Karpas-422 (cell line): ENCODE results near the gene PITPNC1. TPM values are rescaled to one million over a fixed set of nuclear protein-coding genes. Genes with fewer than 3 reads are reported as not detected.
A peak's percentile ranks its signal among the peaks of the same experiment; 100 is the strongest.
"Not testable (repeated sequence)": the region's sequence is repeated elsewhere in the genome, so short reads cannot be mapped to it uniquely, and the experiment has no call there.

Experiments used
- DNase-seq: peaks from one replicate; pipeline ENCODE4 v3.0.0-alpha.2; 2015
- H2AFZ ChIP-seq: fragments of 200-600 bp; sonication (generic); 2 replicates; pipeline ENCODE4 v1.6.1; 2014; ENCODE audit warnings: antibody characterized with exemption, low read length, mixed read lengths
- H3K27ac ChIP-seq: fragments of 200-600 bp; sonication (generic); 2 replicates; pipeline ENCODE4 v1.5.1; 2014; ENCODE audit warnings: mild to moderate bottlenecking, low read length, moderate library complexity
- H3K27me3 ChIP-seq: fragments of 200-600 bp; sonication (generic); 2 replicates; pipeline ENCODE4 v1.6.1; 2014; ENCODE audit warnings: low read length, mixed read lengths
- H3K36me3 ChIP-seq: fragments of 200-600 bp; sonication (generic); 2 replicates; pipeline ENCODE4 v1.6.1; 2014; ENCODE audit warnings: low read length, mixed read lengths; ENCODE audit not compliant: insufficient read depth
- H3K4me1 ChIP-seq: fragments of 200-600 bp; sonication (generic); 2 replicates; pipeline ENCODE4 v1.6.1; 2014; ENCODE audit warnings: mild to moderate bottlenecking, low read length, mixed read lengths
- H3K4me2 ChIP-seq: fragments of 200-600 bp; sonication (generic); 2 replicates; pipeline ENCODE4 v1.6.1; 2014; ENCODE audit warnings: low read length, low read depth, mild to moderate bottlenecking; ENCODE audit not compliant: poor library complexity, severe bottlenecking
- H3K4me3 ChIP-seq: fragments of 200-600 bp; sonication (generic); 2 replicates; pipeline ENCODE4 v1.5.1; 2014; ENCODE audit warnings: mild to moderate bottlenecking, antibody characterized with exemption, low read length, mixed read lengths
- H3K79me2 ChIP-seq: fragments of 200-600 bp; sonication (generic); 2 replicates; pipeline ENCODE4 v1.6.1; 2014; ENCODE audit warnings: mild to moderate bottlenecking, low read length, mixed read lengths
- H3K9ac ChIP-seq: fragments of 200-600 bp; sonication (generic); 2 replicates; pipeline ENCODE4 v1.6.0; 2014; ENCODE audit warnings: low read length
- H3K9me2 ChIP-seq: fragments of 200-600 bp; sonication (generic), shearing (Covaris generic); replicated peaks from 2 replicates; pipeline ENCODE4 v1.6.0; 2014; ENCODE audit warnings: mild to moderate bottlenecking, low read length, moderate library complexity; ENCODE audit not compliant: insufficient read depth
- H3K9me3 ChIP-seq: fragments of 300-700, 200-600 bp; sonication (generic); 2 replicates; pipeline ENCODE4 v1.6.1; 2014; ENCODE audit warnings: low read length, mixed read lengths
- H4K20me1 ChIP-seq: fragments of 200-600 bp; sonication (generic); 2 replicates; pipeline ENCODE4 v1.6.1; 2014; ENCODE audit warnings: mild to moderate bottlenecking, antibody characterized with exemption, low read length, low read depth; ENCODE audit not compliant: insufficient read depth
- total RNA-seq: library from RNA; depleted of rRNA; stranded (reverse); fragments of >200 nt; shearing (Covaris generic); gene quantifications from 2 replicates; pipeline ENCODE4 v1.2.3, GENCODE V29; 2014; ENCODE audit warnings: low replicate concordance

Gene PITPNC1
- total RNA-seq, 1 experiment from 2014 or later, result 3.8 TPM

- DNase-seq, result no peak
- Histone ChIP-seq H3K4me1 (peaks cover 7% of the 10 kb centered on the region; the same call in 1 of the 2 replicates), H3K9me3 (peaks cover 7% of the 10 kb centered on the region; the same call in 1 of the 2 replicates), H3K4me2 (no peak overlapping the region), H3K36me3 (no peaks in the 10 kb centered on the region), H3K79me2 (no peaks in the 10 kb centered on the region), H3K9me2 (no peaks in the 10 kb centered on the region), H3K9ac (no peak overlapping the region), H3K27me3 (no peaks in the 10 kb centered on the region), H2AFZ (no peak overlapping the region), H3K27ac (no peak overlapping the region), H4K20me1 (no peaks in the 10 kb centered on the region), H3K4me3 (no peak overlapping the region)
Measured at GRCh38 chr17:67470163-67470562, 93.1 kb downstream of the PITPNC1 start.

GRCh38 chr17:67471118-67471517 is 94.0 kb downstream of the PITPNC1 start:
- H3K4me3 ChIP-seq, result no peak overlapping the region
- no peaks in the 10 kb centered on the region for H3K9me2 ChIP-seq
- H3K9me3 ChIP-seq, result peaks cover 7% of the 10 kb centered on the region; the same call in 1 of the 2 replicates
- H3K27me3 ChIP-seq, result no peaks in the 10 kb centered on the region
- H3K9ac ChIP-seq, result no peak overlapping the region
- no peak overlapping the region for H3K4me2 ChIP-seq
- H3K4me1 ChIP-seq, result peaks cover 8% of the 10 kb centered on the region; the same call in 1 of the 2 replicates
- no peak overlapping the region for H2AFZ ChIP-seq
- no peaks in the 10 kb centered on the region for H4K20me1 ChIP-seq
- H3K27ac ChIP-seq, result no peak overlapping the region
- no peak for DNase-seq
- H3K36me3 ChIP-seq, result no peaks in the 10 kb centered on the region
- no peaks in the 10 kb centered on the region for H3K79me2 ChIP-seq

DNA sequence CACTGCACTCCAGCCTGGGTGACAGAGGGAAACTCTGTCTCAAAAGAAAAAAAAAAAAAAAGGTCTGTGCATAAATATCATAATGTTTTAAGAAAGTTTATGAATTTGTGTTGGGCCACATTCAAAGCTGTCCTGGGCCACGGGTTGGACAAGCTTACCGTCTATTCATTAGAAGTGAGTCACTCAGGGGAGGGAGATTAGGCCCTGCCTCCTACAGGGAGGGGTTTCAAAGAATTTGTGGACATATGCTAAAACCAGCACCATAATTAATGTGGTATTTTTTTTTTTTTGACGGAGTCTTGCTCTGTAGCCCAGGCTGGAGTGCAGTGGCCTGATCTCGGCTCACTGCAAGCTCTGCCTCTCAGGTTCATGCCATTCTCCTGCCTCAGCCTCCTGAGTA is 95.5 kb downstream of the PITPNC1 start:
- not testable (repeated sequence) for H3K4me2 ChIP-seq, H3K4me1 ChIP-seq, H3K4me3 ChIP-seq, H3K9ac ChIP-seq, H3K27ac ChIP-seq, H4K20me1 ChIP-seq, H3K9me2 ChIP-seq, H3K36me3 ChIP-seq, H3K9me3 ChIP-seq, H3K27me3 ChIP-seq, H3K79me2 ChIP-seq, H2AFZ ChIP-seq, DNase-seq

DNA sequence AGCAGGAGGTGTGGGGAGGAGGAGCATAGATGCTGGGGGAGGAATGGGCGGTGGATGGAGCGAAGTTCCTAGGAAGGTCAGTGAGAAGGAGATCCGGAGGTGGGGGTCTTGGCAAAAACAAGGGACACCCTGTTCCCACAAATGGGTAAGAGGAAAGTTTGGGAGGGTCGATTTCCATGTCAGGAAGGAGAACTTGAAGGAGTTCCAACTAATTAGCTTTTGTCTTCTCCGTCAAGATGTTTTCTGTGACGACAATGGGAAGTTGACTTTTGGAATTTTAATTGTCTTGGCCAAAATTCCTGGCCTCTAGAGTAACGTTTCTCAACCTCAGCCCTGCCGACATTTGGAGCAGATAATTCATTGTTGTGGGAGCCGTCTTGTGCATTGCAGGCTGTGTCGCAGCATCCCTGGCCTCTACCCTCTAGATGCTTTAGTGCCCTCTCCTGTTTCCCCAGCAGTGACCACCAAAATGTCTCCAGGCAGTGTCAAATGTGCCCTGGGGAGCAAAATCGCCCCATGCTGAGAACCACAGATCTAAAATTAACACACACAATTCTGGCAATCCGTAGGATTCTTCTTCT is 97.1 kb downstream of the PITPNC1 start:
- Histone ChIP-seq H3K9ac (no peak overlapping the region), H3K4me3 (no peak overlapping the region), H3K27ac (no peak overlapping the region)

GRCh38 chr17:67475161-67475937 is 98.3 kb downstream of the PITPNC1 start:
- Histone ChIP-seq H3K27ac (no peak overlapping the region), H3K4me1 (peaks cover 4% of the 10 kb centered on the region; the same call in 1 of the 2 replicates), H3K36me3 (no peaks in the 10 kb centered on the region), H3K27me3 (no peaks in the 10 kb centered on the region), H3K9ac (no peak overlapping the region), H3K4me3 (no peak overlapping the region), H3K9me3 (peaks cover 7% of the 10 kb centered on the region; the same call in 1 of the 2 replicates), H3K9me2 (no peaks in the 10 kb centered on the region), H3K79me2 (no peaks in the 10 kb centered on the region), H4K20me1 (no peaks in the 10 kb centered on the region), H2AFZ (no peak overlapping the region), H3K4me2 (peak overlapping the region; percentile 14)
- DNase-seq, result peak; percentile 89

More for the DNA sequence above, 97.1 kb downstream of the PITPNC1 start:
- H3K4me2 ChIP-seq, result no peak overlapping the region
- H3K27me3 ChIP-seq, result no peaks in the 10 kb centered on the region
- no peaks in the 10 kb centered on the region for H3K9me2 ChIP-seq
- no peaks in the 10 kb centered on the region for H3K36me3 ChIP-seq
- no peak overlapping the region for H2AFZ ChIP-seq
- H4K20me1 ChIP-seq, result no peaks in the 10 kb centered on the region
- peaks cover 7% of the 10 kb centered on the region; the same call in 1 of the 2 replicates for H3K9me3 ChIP-seq
- H3K4me1 ChIP-seq, result peaks cover 4% of the 10 kb centered on the region; the same call in 1 of the 2 replicates
- no peaks in the 10 kb centered on the region for H3K79me2 ChIP-seq
- DNase-seq, result no peak

DNA sequence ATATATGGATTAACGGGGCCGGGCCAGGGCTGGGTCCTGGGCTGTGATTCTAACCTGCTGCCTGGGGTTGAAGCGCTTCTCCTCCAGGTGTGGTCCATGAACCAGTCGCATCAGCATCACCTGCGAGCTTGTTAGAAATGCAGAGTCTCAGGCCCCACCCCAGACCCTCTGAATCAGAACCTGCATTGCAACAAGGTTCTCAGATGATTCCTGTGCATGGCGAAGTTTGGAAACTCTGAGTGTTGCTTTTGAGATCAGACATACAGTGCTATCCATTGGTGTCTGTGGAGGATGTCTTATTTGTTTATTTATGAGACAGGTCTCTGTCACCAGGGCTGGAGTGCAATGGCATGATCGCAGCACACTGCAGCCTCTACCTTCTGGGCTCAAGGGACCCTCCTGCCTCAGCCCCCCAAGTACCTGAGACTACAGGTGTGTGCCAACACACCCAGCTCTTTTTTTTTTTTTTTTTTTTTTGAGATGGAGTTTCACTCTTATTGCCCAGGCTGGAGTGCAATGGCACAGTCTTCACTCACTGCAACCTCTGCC is 99.8 kb downstream of the PITPNC1 start:
- Histone ChIP-seq H3K4me2 (no peak overlapping the region), H4K20me1 (no peaks in the 10 kb centered on the region), H3K36me3 (no peaks in the 10 kb centered on the region), H3K9me3 (peaks cover under 1% of the 10 kb centered on the region; the same call in 1 of the 2 replicates), H2AFZ (no peak overlapping the region), H3K4me1 (peaks cover 4% of the 10 kb centered on the region; the same call in 1 of the 2 replicates), H3K9ac (no peak overlapping the region), H3K27ac (no peak overlapping the region), H3K4me3 (no peak overlapping the region), H3K9me2 (no peaks in the 10 kb centered on the region), H3K79me2 (no peaks in the 10 kb centered on the region), H3K27me3 (no peaks in the 10 kb centered on the region)
- DNase-seq, result no peak

GRCh38 chr17:67477687-67478086 is 100.6 kb downstream of the PITPNC1 start:
- H3K4me1 ChIP-seq, result peaks cover 4% of the 10 kb centered on the region; the same call in 1 of the 2 replicates
- no peaks in the 10 kb centered on the region for H3K36me3 ChIP-seq
- H3K27me3 ChIP-seq, result no peaks in the 10 kb centered on the region
- H3K9me3 ChIP-seq, result no peaks in the 10 kb centered on the region
- no peak overlapping the region for H3K9ac ChIP-seq
- no peak overlapping the region for H3K4me2 ChIP-seq
- peaks cover 4% of the 10 kb centered on the region; the same call in 1 of the 2 replicates for H4K20me1 ChIP-seq
- DNase-seq, result no peak
- H3K9me2 ChIP-seq, result no peaks in the 10 kb centered on the region
- no peak overlapping the region for H3K27ac ChIP-seq
- no peak overlapping the region for H3K4me3 ChIP-seq
- H3K79me2 ChIP-seq, result no peaks in the 10 kb centered on the region
- no peak overlapping the region for H2AFZ ChIP-seq

DNA sequence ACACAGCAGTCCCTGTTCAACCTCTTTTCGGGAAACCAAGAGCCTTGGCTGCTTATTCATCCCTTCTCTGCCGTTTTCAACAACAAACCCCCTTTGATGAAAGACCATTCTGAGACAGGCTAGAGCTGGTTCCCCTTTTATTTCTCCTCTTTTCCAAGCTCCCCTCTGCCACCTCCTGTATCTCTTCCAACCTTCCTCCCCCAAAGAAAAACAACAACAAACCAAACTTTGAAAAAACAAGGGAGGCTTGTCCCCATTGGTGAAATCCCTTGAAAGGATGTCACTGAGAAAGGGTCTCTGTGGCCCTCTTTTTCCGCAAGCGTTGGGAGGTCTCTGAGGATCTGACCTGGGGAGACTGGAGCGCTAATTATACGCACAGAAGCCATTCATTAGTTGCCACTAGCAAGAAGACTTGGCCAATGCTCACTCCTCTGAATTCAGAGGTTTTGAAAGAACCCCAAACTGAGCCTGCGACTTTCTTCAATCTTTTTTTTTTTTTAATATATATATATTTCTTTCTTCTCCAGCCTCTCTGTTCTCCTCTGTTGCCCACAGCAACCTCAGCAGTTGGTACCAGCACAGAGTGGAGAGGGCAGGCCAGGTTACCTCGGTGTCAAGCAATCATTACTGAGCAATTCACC is 101.4 kb downstream of the PITPNC1 start:
- Histone ChIP-seq H3K4me3 (no peak overlapping the region), H3K9ac (no peak overlapping the region), H3K27me3 (no peaks in the 10 kb centered on the region), H3K9me2 (no peaks in the 10 kb centered on the region), H4K20me1 (peaks cover 10% of the 10 kb centered on the region; the same call in 1 of the 2 replicates), H3K9me3 (no peaks in the 10 kb centered on the region), H3K36me3 (no peaks in the 10 kb centered on the region), H2AFZ (no peak overlapping the region), H3K4me1 (peaks cover 4% of the 10 kb centered on the region; the same call in 1 of the 2 replicates), H3K4me2 (no peak overlapping the region), H3K79me2 (no peaks in the 10 kb centered on the region), H3K27ac (no peak overlapping the region)
- no peak for DNase-seq
